HG03460 (cell line): ENCODE measurements around the gene HNRNPC.
"Not testable (repeated sequence)": the region's sequence is repeated elsewhere in the genome, so short reads cannot be mapped to it uniquely, and the experiment has no call there.

Experiments used
- ATAC-seq: cut with Tn5 transposase; IDR thresholded peaks from one replicate; pipeline ENCODE4 v1.9.1; 2021; ENCODE audit not compliant: unreplicated experiment

HNRNPC gene

GRCh38 chr14:21272661-21273060 is 3.4 kb upstream of the HNRNPC start:
- not testable (repeated sequence) for ATAC-seq

- ATAC-seq = no peak
Observed at GRCh38 chr14:21268617-21269251, 508 bp downstream of the HNRNPC start.

DNA sequence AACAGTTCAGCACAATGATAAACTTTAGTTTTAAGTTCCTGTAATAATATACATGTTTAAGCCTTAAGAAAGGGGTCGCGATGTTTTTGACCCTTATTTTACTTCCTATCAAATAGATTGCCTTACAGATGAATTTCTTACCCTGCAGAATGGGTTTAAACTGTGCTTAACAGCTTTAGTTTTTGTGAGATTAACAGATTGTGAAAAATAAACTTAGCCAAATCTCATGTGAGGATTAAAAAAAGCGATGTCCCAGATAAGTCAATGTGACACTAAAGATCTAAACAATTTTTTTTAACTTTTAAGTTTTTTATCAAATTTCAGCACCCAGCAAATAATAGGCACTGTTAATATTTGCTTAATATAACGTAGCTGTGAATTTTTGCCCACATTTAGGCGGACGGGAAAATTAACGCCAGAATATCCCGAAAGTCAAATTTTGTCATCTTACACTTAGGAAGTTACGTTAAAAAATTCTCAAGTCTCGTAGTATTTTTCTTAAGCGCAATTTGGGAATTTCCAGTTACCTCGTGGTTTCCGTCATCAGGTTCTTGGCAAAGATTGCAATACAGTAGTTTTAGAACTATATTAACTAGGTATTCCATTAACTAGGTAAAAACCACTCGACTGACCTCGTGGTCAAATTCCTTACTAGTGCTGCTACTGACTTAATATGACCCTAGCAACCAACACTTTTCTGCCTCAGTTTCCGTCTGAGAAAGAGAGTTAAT is 1.2 kb downstream of the HNRNPC start:
- ATAC-seq = no peak

- no peak for ATAC-seq
Observed at GRCh38 chr14:21267431-21267845, 1.8 kb downstream of the HNRNPC start.

DNA sequence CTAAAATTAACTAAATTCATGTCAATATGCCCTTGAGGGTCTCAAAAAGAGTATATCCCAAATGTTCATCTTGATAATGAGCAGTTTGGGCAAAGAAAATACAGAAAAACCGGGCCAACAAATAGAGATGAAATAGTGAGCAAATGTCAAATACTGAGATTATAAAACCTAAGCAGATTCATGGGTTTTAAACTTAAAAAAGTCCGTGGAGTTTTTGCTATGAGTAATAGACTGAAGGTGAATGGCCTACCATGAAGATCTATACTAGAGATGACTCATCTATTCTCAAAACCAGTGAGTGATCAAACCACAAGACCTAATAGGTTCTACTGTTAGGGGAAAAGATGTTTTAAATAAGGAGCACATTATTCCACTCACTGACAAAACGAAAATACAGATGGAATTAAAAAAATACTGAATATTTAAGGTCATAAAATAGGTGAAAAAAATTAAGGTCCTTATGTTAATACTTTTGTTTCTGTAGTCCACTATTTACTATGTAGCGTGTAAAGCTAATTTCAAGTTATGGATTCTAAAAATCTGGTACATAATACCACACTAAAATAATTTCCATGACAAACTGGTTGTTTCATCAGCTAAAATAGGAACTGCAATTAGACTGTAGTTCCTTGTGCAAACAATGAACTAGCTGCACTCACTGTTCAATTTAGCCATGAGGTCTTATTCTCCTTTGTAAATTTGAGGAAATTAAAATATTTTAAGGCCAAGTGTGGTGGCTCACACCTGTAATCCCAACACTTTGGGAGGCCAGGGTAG is 5.0 kb downstream of the HNRNPC start:
- peak; percentile 66 for ATAC-seq

DNA sequence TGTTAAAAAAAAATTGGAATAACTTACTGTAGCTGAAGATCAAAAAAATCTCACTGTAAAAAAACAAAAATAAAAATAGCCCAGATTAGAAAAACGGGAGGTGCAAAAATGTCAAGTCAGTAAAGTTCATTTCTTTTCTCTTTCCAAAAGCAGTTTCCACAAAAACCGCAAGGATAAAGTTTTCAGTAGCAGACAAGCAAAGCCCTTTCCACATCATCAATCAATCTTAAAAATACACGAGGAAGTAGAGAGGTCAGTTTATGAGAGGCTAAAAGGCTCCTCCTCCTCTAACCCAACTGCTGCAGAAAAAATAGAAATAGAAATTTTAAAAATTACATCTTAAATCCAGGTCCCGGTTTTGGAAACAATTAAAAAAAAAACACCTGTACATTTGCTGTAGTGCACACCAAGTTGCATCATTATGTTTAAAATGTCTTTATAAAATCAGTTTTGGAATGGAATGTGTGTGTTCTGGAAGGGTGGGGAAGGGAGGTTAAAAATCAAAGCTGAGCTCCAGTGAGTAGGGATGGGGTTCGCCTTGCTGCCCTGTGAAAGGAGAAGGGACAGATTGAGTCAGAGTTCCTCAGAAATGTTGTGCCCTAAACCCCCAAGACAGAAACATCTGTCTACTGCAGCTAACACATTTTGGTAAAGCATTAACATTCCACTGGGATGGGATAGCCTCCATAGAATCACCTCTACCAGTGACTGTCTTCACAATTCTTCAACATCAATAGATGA is 5.8 kb downstream of the HNRNPC start:
- no peak for ATAC-seq

DNA sequence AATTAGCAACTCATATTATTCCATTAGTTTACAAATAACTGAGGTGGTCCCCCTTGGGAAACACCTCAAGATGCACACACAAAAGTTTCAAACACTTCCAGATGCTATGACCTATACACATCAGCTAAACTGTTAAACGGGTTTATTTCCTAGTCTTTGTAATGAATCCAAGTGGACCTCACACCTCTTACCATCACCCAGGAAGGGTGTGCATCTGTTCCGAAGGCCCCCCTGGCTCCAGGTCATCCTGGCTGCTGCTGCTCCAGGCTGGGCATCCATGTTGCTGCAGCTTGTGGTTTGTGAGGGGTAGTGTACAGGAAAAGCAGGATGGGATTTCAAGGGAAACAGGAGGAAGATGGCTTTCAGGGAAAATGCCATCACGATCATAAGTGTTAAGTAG is 6.8 kb downstream of the HNRNPC start:
- no peak for ATAC-seq

DNA sequence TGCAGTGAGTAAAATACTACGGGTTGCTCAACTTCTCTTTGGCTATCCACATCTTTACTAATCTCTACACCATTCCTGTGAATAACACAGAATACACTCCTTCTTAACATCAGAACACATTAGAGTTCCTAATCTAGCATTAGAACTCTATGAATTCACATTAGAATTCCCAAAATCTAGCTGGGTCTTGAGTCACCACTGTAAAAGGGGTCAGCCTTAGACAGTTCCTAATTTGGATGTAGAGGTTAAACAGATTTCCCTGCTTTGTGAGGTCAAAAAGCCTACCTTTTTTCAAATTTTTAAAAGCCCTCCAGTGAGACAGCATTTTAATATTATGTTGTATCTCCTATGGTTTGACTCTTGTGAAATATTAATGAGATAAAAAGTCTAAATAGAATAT is 7.4 kb downstream of the HNRNPC start:
- ATAC-seq = no peak

- ATAC-seq = no peak
Observed at GRCh38 chr14:21258889-21259787, 10.1 kb downstream of the HNRNPC start.

- ATAC-seq = no peak
Observed at GRCh38 chr14:21258005-21258888, 11.0 kb downstream of the HNRNPC start.

- ATAC-seq = no peak
Observed at GRCh38 chr14:21257394-21257909, 11.8 kb downstream of the HNRNPC start.

GRCh38 chr14:21256539-21257393 is 12.5 kb downstream of the HNRNPC start:
- no peak for ATAC-seq

- not testable (repeated sequence) for ATAC-seq
Observed at GRCh38 chr14:21256102-21256447, 13.2 kb downstream of the HNRNPC start.

GRCh38 chr14:21255385-21256101 is 13.7 kb downstream of the HNRNPC start:
- no peak for ATAC-seq

- no peak for ATAC-seq
Observed at GRCh38 chr14:21252149-21252548, 17.1 kb downstream of the HNRNPC start.

DNA sequence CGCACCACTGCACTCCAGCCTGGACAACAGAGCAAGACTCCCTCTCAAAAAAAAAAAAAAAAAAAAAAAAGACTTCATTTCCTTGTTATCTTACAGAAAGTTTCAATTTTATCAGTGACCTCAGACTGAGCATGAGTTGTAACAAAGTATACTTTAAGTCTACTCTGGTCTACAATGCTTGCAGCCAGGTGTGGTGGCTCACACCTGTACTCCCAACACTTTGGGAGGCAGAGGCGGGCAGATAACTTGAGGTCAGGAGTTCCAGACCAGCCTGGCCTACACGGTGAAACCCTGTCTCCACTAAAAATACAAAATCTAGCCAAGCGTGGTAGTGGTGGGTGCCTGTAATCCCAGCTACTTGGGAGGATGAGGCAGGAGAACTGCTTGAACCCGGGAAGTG is 18.0 kb downstream of the HNRNPC start:
- no peak for ATAC-seq

- no peak for ATAC-seq
Observed at GRCh38 chr14:21248739-21249411, 20.4 kb downstream of the HNRNPC start.
